GM12872 (cell line): ENCODE results near the gene EVI2A.

ENCODE experiments used
- TF ChIP-seq, protein P1 (sequence below): IDR thresholded peaks from 3 replicates; pipeline ENCODE4 v1.5.1; 2011; ENCODE audit warnings: low read depth, mild to moderate bottlenecking, low read length, moderate library complexity; ENCODE audit not compliant: insufficient read depth

The EVI2A gene, protein sequence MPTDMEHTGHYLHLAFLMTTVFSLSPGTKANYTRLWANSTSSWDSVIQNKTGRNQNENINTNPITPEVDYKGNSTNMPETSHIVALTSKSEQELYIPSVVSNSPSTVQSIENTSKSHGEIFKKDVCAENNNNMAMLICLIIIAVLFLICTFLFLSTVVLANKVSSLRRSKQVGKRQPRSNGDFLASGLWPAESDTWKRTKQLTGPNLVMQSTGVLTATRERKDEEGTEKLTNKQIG

DNA sequence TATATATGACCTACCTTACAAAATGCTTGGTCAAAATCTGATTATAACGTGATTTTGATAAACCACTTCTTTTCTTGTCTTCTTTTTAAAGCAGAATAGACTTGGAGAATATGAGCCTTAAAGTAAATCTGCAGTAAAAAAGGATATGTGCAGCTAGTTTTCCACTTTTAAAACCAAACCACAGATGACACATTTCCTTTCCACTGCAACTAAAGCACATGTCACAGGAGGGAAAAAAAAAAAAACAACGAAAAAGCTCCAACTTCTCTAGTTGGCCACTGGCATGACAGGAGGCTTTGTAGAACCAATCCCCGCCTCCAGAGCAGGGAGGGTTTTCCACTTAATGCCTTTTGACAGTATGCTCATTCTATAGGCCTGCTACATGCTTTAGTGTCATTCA, at the start of gene EVI2A:
TSS of gene EVI2A (minus strand) at position 142 of the 400 bp plus-strand sequence. CDS start 2,609 bp downstream, outside the sequence.
- TF ChIP-seq, protein P1, sequence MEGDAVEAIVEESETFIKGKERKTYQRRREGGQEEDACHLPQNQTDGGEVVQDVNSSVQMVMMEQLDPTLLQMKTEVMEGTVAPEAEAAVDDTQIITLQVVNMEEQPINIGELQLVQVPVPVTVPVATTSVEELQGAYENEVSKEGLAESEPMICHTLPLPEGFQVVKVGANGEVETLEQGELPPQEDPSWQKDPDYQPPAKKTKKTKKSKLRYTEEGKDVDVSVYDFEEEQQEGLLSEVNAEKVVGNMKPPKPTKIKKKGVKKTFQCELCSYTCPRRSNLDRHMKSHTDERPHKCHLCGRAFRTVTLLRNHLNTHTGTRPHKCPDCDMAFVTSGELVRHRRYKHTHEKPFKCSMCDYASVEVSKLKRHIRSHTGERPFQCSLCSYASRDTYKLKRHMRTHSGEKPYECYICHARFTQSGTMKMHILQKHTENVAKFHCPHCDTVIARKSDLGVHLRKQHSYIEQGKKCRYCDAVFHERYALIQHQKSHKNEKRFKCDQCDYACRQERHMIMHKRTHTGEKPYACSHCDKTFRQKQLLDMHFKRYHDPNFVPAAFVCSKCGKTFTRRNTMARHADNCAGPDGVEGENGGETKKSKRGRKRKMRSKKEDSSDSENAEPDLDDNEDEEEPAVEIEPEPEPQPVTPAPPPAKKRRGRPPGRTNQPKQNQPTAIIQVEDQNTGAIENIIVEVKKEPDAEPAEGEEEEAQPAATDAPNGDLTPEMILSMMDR: no peak

DNA sequence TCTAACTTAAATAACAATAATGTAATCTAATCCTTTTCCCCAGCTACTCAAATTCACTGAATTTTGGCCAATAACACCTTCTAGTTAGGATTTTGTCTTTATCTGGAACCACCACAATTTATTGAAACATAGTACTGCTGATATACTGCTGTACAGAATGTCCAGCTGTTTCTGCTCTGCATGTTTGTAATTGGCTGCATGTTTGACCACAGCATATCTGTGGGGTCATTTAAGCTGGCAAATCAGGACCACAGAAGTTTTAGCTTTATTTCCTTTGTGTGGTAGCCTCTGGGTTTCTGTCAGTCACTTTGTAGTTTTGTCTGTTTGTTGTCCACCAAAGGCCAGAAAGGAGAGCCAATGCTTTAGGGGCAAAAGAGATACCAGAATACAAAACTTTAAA, 47.8 kb upstream of the EVI2A start:
- TF ChIP-seq, protein P1: no peak

DNA sequence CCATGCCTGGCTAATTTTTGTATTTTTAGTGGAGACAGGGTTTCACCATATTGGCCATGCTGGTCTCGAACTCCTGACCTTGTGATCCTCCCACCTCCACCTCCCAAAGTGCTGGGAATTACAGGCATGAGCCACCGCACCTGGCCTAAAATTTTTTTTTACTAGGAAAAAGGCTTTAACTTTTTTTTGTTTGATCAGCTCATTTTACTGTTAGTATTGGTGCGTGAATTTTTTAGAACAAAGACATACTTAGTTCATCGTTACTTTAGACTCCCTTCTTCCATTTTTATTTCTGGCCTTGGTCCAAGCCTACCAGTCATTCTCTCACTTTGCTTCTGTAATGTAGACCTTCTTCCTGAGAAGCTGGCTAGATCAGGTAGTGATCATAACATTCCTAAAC, 44.7 kb upstream of the EVI2A start:
- TF ChIP-seq, protein P1: no peak

DNA sequence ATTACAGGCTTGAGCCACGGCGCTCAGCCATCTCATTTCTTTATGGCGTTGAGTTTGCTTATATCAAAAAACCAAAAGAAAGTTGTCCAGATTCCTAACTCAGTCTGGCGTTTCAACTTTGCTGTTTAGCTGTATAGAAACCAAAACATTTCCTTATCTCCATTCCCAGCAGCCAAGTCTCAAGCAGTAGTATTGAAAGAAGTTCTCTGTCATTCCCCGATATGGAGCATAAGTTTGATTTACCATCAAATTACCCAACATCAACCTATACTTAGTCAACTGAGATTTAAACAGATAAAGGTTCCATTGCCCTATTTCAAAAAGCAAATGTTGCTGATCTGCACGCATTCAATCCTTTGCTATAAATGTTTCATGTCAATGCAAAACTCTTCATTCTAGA, 42.6 kb upstream of the EVI2A start:
- TF ChIP-seq, protein P1: no peak

DNA sequence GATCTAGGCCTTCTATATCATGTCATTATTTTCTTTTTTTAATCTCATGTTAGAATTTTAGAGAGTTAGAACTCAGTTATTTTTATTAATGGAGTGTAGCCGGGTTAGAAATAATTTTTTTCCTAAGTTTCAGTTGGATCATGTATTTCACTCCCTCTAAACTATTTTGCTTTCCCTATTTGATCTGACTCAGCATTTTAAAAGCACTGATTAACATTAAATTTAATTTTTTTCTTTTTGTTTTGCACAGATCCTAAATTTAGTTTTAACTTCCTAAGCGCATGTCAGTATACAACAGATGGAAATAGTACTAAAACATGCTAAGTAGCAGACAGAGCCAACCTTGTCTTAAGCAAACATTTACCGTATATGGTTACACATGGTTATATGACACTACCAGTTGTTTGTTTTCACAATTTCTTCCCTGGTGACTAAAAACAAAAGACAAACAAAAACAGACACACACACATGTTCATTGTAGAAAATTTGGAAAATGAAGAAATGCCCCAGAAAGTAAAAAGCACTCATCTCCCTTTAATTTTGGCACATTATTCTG, 36.5 kb upstream of the EVI2A start:
- TF ChIP-seq, protein P1: no peak

DNA sequence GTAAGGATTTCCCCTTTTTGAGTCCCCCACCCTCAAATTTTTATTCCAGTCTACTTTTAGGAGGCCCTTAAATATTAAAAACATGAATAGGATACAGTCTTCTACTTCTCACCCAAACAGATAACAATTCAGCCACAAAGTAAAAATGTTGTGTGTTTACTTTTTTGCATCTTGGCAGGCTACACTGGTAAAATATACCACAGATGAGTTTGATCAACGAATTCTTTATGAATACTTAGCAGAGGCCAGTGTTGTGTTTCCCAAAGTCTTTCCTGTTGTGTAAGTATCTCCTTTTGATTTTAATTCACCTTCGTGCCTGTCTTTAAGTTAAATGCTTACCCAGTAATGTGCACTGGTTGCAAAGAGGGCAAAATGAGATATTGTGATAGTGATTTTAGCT, 35.7 kb upstream of the EVI2A start:
- TF ChIP-seq, protein P1: no peak

DNA sequence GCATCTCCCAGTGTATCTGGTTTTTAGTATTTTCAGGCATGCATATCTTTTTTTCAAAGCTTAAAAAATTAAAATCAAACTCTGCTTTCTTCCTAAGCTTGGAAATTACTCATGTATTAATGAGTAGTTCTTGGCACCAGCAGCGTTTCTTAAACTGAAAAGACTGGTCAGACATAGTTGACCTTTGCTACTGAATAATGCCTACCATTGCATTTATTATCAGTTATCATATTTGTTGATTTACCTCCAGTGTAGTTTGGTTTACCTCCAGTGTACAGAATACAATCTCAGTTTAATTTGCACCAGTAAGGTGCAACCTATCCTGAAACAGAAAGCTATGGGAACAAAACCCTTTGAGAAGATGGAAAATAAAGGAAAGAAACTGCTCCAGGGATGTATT, 34.5 kb upstream of the EVI2A start:
- TF ChIP-seq, protein P1: no peak

DNA sequence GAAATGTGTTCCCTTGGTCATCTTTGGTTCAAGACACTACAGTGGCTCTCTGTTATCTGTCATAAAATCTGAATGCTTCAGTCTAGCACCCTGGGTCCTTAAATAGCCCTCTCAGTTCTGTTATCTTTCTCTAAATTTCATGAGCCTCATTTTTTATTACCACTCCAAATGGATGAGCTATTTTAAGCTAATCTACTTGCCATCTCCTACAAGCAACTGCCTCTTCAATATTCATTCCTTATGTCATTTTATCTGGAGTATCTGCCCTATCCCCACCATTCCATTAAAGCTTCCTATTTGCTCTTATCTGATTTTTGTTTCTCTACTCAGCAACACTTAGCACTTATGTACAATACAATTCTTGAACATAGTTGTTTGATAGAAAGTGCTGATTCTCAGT, 28.0 kb upstream of the EVI2A start:
- TF ChIP-seq, protein P1: no peak
